ENCODE results near the gene BANF2.

DNA sequence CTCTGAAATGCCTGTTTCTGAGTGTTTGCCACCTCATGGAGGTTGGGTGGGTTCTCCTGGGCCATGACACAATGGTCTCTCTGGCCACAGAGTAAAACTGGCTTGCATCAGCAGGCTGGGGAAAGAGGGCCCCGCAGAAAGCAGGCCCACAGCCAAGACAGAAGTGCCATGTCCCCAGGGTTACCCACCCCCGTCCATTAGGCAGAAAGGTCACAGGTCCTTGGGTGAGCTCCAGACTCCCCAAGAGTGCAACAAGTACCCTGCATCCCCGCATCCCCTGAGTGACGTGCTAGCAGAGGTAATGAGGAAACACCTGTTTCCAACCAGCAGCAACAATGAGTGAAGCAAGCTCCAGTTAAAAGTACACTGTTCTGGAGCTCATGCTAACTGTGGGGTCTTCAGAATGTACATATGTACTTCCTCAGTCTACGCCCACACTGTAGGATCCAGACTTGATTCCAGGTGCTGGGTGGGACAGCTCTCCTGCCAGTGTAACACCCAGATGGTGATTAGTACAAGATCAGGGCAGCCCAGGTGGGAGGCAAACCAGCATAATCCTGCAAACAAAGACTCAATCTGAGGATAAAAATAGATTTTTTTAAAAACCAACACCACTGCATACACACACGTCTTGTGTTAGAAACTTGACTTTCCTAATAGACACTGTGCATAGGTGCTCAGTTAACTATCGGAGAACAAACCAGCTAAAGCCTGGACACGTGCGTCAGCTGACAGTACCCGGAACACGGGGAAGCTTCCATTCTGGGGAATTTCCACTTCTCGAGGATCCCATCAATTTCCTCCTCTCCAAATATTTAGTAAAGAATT, 49.3 kb upstream of the BANF2 start:
- TF ChIP-seq, protein P1, sequence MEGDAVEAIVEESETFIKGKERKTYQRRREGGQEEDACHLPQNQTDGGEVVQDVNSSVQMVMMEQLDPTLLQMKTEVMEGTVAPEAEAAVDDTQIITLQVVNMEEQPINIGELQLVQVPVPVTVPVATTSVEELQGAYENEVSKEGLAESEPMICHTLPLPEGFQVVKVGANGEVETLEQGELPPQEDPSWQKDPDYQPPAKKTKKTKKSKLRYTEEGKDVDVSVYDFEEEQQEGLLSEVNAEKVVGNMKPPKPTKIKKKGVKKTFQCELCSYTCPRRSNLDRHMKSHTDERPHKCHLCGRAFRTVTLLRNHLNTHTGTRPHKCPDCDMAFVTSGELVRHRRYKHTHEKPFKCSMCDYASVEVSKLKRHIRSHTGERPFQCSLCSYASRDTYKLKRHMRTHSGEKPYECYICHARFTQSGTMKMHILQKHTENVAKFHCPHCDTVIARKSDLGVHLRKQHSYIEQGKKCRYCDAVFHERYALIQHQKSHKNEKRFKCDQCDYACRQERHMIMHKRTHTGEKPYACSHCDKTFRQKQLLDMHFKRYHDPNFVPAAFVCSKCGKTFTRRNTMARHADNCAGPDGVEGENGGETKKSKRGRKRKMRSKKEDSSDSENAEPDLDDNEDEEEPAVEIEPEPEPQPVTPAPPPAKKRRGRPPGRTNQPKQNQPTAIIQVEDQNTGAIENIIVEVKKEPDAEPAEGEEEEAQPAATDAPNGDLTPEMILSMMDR (IDR thresholded peaks at IDR 0.05) = no peak
- no peak for TF ChIP-seq POLR2AphosphoS5 (IDR thresholded peaks at IDR 0.05)

Data from prostate gland (tissue), 2 donors.